GM21447 (cell line): ENCODE data around the gene ZNF462.
A peak's percentile ranks its signal among the peaks of the same experiment; 100 is the strongest.
"Not testable (repeated sequence)": the region's sequence is repeated elsewhere in the genome, so short reads cannot be mapped to it uniquely, and the experiment has no call there.

Source experiments
- ATAC-seq: cut with Tn5 transposase; IDR thresholded peaks from one replicate; pipeline ENCODE4 v1.9.1; 2021; ENCODE audit not compliant: unreplicated experiment

Gene ZNF462

DNA sequence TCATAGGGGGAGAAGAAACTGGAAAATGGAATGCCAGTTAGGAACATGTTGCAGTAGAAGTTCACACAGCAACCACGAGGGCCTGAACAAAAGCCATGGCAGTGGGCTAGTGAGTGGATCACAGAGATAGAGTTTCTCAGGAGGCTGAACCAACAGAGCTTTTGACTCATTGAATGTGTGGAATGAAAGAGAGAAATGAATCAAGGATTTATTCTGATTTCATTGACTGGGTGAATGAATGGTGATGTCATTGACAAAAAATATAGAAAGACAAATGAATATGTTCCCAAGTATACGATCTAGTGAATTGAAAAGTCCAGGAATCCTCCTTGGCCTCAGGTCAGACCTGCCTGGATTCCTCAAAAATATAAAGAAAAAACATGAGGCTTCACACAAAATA lies 99.2 kb downstream of the ZNF462 start:
- no peak for ATAC-seq

DNA sequence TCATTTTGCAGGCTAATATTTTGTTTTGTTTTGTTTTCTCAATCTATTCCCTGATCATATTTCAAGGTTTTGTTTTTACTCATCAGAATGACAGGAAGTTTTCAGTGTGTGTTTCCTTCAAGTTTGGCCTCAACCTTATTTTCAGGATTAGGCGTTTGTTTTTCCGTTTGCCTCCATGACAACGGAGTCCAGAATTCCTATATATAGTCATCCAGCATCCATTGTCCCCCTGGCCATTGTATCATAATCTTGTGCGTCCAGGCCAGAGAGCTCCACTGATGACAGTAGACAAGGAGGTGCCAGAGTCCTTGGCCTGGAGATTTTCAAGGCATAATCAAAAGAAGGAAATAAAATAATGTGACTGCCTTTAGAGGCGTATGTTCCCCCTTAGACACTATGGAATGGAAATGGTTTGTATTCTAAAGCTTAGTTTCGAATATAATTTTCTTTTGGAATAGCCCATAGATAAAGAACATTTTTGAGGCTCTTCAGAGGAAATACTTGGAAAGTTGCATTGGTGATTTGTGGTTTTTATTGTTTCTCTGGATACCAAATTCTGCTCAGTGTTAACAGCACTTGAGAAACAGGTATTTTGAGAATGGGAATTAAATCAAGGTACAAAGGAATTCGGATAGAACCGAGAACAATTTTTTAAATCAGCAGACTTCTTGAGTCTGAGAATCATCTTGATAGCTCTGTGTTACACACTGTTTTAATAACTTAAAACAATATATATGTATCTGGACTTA lies 99.8 kb downstream of the ZNF462 start:
- no peak for ATAC-seq

DNA sequence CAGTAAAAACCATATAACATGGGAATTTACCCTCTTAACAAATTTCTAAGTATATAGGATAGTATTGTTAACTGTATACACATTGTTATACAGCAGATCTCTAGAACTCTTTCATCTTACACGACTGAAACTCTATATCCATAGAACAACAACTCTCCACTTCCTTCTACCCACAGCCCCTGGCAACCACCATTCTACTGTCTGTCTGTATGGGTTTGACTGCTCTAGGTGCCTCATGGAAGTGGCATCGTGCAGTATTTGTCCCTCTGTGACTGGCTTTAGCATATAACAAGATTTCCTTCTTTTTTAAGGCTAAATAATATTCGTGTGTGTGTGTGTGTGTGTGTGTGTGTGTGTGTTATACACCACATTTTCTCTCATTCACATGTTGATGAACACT lies 100.7 kb downstream of the ZNF462 start:
- ATAC-seq: no peak

DNA sequence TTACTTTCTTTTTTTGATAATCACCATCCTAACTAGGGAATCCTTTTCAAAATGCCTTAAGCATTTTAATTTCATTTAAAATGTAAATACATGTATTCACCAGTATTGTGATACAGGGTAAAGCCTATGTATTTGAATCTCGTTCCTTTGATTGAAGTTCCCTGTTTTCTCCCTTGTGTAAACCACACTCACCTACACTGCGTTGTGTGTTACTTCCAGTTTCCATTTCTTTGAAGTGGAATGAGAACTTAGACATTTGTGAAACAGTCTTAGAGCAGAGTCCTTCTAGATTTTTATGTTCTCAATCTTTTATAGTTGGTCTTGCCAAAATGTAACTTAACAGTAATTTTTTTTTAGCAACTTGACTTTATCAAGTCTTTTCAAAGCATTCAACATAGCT lies 101.4 kb downstream of the ZNF462 start:
- peak; percentile 85 for ATAC-seq

DNA sequence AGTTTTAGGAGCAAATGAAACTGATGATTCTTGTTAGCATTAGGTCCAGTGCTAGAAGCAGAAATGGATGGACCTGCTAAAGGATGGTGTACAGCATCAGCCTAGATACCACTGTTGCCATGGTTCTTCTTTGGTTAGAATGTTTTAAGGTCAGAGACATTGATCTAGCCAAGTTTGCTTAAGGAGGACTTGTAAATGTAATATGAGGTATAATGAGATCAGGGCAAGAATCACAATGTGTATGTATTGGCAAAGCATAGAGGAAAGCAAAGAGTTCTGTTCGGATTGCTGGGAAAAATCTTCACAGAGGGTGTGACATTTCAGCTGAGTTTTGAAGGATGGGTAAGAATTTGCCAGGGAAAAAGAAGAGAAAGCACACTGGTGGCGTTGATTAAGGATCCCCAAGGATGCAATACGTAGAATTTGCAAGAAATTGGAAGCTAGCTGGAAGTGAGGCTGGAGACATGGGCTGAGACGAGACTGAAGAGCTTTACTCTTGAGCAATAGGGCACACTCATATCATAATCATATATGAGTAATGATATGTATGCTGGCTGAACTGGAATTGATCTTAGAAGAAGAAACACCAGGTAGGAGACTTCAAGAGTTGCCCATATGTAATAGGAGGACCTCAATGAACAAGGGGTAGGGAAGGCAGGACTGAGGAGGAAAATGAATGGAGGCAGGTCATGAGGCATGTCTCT lies 102.0 kb downstream of the ZNF462 start:
- ATAC-seq: no peak

DNA sequence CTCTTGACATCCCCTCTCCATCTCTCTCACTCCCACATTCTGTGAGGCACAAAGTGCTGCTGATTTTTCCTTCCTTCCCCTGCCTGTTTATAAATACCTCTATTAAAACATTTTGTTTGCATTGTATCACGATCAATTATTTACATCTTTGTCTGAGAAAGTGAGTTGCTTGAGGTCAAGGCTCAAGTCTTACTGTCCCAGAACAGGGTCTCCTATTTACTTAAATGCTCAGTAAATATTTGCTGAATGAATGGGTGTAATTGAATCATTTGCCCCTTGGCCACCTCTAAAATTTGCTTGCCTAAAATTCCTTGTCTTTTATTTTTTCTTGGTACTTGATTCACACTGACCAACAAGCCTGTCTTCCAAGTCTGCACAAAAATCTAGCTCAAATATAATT lies 103.5 kb downstream of the ZNF462 start:
- no peak for ATAC-seq

DNA sequence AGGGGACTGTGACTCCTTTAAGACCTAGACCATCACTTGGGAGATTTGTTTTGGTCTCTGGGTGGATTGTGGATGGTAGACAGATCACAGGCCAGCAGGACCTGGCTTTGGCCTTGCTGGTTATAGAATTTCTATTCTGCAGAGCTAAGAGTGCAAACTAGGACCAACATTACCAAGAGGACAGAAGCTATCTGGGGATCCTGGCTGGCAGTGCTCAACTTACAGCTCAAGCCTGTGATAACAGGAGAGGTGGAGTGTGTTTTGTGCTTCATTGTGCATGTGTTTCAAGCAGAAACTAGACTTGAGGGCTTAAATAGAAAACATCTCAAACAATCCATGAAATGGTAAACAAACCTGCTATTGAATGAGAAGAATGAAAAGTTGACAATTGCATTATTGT lies 106.7 kb downstream of the ZNF462 start:
- no peak for ATAC-seq

DNA sequence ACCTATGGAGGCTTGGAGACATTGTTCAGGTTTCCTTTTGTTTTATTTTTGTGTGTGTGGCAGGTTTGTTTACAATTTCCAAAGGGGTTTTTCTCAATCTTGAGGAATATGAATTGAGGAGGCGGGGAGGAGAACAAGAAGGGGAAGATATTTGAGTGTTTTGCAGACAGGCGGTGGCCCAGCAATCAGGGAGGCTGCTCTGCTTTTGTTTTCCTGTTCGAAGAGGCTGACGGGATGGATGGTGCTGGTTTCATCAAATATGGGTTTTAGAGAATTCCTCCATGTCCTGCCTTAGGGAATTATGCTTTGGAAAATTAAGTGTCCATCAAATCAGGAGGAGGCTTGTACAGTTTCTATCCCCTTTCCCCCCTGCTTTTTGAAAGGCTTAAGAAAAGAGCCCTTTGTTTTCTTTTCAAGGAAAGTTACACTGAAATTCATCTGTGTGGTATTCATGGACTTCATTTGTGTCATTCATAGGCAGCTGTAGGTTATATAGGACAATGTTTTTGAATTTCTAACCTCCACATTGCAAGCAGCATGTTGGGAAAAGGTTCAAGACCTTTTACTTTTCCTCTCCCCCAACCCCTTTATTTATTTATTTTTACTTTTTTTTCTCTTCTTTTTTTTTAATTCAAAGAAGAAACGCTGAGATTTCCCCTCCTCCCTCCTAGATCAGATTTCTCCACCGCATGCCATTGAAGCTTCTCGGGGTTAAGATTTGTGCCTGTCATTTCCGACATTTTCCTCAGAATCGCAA lies 107.4 kb downstream of the ZNF462 start:
- ATAC-seq: no peak

DNA sequence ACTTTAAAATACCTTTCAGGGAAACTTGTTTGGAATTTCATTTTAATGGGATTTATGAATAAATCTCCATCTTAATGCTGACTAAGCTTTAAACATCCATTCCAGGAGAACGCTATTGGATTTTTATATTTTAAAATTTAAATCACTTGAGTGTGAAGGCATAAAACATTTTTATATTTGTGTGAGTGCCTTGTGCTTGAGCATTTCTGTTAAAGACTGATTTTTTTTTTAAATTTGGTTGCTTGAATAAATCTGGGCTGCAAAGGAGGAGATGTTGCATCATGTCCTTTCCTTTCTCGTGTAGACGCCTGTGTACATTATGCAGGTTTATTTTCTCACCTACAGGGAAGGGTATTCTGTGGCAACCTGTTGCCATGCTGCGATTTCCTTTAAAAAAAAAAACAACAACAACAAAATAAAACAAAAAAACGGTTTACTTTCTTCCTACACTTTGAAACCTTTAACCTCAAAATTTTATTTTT lies 108.1 kb downstream of the ZNF462 start:
- ATAC-seq: no peak

DNA sequence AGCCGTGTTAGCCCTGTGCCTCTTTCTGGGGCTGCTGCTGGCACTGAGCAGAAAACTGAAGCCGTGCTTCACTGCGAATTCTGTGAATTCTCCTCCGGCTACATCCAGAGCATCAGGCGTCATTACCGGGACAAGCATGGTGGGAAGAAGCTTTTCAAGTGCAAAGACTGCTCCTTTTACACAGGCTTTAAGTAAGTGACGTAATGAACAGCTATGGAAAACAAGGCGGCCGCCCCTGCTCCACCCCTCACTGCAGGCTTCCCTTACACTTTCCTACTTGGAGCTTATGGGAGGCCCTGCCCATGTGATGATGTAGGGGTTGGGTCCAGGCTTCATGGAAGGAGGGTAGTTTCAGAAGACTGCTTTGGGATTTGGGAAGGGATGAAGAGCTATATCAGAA lies 109.1 kb downstream of the ZNF462 start:
- no peak for ATAC-seq

DNA sequence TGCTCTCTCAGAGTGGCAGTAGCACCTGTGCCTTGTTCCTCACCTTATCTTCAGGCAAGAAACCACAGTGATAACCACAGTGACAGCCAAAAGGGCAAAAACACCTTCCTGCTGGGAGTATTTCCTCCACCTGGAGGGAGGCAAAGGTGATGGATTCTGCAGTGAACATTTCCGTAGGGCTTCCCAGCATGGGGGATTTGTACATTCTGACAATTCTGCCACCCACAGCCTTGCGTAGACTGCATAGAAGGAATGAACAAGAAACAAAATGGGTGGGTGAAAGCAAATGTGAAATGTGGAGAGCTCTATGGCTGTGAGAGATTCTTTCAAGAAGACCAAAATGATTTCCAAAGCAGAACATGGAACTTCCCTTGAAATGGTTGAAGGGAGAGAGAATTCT lies 111.4 kb downstream of the ZNF462 start:
- no peak for ATAC-seq

DNA sequence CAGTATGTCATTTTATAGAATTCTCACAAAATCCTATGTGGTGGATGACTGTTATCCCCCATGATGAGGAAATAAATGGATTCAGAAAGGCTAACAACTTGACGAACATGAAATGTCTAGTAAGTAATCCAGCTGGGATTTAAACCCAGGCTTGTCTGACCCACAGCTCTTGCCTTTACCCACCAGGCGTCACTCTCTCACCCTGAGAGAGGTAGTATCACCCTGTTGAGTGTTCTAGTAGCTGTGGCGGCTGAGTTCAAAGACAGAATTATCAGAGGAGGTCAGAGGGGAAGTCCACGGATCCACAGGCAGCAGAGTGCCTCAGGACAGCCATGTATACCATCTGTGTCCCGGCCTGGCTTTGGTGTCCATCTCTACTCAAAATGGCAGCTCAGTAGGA lies 113.8 kb downstream of the ZNF462 start:
- no peak for ATAC-seq

DNA sequence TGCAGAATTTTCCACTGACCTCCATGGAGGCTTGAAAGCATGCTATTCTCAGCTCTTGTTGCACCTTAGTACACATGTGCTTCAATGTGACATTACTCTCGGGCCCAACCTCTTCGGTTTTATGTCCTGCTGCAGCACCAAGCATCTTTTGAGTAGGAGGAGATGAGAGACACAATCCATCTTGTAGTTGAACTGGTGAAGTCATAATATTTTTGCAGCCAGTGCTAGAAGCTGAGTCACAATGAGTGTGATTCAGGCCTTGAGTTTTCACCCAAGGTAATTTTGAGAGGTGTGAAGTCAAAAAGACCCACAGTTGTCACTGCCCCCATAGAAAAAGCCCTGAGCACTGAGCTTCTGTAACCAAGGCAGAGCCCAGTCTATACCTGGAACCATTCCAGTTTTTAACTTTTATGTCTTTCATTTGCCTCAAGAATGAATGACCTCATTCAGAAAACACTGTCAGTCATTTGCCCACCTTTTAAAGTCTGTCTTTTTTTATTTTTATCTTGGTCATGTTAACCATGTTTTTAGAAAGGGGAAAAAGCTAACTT lies 117.7 kb downstream of the ZNF462 start:
- peak; percentile 25 for ATAC-seq

DNA sequence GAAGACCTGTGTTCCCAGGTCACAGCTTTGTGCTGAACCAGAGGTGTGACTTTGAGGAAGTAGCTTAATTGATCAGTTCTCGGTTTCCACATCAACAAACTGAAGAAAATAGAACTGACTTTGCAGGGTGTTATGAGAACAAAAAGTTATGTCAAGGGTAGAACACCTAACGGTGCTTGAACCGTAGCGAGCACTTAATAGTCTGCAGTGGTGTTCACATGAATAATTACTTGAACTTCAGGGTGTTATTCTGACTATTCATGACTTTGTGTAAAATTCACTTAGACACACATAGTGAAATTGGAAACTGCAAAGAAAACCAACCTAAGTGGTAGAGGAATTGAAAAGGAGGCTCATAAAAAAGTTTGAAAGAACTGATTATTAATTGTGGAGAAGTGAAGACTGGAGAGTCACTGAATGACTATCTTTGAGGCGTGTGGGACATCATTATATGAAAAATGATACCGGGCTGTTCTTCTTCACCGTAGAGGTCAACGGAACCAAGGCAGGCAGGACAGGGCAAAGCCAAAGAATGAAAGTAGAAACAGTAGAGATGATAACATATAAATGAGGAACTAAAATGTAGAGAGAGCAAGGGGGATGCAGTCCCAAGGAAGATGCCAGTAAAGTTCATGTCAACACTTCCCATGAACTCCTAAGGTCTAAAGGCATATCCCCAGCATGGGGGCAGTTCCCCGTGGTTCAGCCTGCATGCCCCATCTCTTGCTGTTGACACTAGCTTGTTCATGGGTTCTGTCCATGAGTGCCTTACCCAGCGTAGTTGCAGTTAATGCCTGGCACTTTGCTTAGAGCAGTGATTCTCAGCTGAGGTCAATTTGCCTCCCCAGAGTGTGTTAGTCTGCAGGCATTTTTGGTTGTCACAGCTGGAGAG lies 118.7 kb downstream of the ZNF462 start:
- peak; percentile 69 for ATAC-seq

DNA sequence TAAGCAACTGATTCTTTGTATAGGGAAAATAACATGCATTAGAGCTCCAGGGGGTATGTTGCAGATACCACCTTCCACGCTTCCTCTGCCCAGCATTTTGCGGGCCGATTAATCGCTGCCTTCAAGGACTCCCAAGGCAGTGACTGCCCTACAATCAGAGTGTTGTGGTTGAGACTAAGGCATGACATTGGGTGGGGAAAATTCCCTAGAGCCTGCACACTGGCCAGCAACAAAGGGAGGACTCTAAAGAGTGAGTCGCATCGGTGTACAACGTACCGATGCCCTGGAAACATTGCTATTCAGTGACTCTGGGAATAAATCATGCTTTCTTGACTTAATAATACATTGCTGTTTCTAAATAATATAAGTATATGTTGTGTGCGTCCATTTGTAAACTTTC lies 119.7 kb downstream of the ZNF462 start:
- ATAC-seq: no peak

DNA sequence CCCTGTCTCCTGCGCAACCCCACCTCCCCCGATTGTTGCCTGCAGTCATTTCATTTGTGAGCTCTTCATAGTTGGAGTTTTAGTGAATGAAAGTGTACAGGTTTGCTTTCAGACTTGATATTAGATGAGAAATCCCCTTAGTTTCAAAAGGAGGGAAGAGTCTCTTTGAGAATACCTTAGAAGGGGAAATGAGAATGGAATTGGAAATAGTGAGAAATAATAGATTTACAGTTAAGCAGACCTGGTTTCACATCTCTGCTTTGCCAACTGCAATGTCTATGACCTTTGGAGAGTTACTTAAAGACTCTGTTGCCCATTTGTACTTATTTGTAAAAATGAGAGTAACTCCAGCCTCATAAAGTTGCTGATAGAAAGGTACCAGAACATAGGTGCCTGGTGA lies 120.4 kb downstream of the ZNF462 start:
- no peak for ATAC-seq

DNA sequence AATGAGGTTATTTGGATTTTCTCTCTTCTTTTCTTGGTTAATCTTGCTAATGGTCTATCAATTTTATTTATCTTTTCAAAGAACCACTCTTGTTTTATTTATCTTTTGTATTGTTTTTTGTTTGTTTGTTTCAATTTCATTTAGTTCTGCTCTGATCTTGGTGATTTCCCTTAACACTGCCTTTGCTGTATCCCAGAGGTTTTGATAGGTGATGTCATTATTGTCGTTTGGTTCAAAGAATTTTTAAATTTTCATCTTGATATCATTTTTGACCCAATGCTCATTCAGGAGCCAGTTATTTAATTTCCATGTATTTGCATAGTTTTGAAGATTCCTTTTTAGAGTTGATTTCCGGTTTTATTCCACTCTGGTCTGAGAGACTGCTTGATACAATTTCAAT lies 126.9 kb downstream of the ZNF462 start:
- ATAC-seq: not testable (repeated sequence)

DNA sequence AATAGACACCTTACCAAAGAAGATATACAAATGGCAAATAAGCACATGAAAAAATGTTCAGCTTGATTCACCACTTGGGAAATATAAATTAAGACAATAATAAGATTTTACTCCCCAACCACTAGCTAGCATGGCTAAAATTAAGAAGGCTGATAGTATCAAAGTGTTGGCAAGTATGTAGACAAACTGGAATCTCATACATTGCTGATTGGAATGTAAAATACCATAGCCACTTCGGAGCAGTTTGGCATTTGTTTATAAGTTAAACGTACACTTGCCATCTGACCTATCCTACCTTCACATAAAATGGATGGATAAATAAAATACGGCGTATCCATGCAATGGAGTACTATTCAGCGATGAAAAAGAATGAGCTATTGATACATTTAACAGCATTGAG lies 129.2 kb downstream of the ZNF462 start:
- ATAC-seq: no peak

DNA sequence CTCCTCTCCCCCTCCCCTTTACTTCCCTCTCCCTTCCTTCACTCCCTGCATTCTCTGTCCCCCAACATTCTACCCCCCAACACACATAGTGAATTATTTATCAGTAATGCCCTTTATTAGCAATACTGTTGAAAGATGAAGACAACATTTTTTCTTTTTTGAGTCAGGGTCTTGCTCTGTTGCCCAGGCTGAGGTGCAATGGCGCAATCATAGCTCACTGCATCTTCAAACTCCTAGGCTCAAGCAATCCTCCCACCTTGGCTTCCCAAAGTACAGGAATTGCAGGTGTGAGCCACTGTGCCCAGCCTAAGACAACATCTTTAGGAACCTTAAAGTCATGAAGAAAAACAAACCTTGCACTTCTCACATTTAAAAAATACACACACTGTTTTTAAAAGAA lies 130.6 kb downstream of the ZNF462 start:
- ATAC-seq: no peak

DNA sequence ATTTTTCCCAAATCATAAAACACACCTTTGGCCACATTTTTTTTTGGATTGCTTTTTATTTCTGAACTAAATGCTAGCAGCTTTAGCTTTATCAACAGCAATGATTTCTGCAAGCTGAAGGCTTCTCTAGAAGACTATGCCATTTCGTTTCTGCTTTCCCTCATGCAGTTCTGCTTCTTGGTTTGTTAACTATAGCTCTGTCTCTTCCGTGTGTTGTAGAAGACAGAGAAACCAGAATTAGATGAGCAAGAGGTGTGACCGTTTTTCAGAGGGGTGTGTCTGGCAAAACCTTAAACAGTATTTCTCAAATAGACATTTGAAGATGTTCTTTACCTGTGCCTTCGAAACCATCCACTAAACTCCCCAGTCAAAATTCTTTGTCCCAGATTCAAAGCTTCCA lies 131.5 kb downstream of the ZNF462 start:
- ATAC-seq: no peak

DNA sequence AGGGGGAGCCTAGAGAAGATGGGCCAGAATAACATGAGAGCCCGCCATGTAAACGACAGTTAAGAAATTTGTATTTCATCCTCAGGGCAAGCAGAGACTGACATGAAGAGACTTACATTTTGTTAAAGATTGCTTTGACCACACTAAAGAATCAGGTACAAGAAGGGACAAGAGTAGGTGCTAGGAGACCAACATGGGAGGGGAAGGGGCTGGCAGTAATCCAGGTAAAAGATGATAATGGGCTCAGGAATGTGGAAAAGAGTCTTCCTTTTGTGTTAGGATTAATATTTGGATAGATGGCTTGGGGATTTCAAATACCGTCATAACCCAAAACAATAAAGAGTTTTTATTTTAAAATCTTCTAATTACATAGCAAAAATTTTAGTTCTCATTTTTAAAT lies 137.3 kb downstream of the ZNF462 start:
- no peak for ATAC-seq
